ENCODE data around the gene TCF20. TPM values are rescaled to one million over a fixed set of nuclear protein-coding genes. Genes with fewer than 3 reads are reported as not detected.

The TCF20 gene
- total and polyA plus RNA-seq, 7 experiments from 2014 or later: 3.3 to 97.2 (median 71.9) TPM

DNA sequence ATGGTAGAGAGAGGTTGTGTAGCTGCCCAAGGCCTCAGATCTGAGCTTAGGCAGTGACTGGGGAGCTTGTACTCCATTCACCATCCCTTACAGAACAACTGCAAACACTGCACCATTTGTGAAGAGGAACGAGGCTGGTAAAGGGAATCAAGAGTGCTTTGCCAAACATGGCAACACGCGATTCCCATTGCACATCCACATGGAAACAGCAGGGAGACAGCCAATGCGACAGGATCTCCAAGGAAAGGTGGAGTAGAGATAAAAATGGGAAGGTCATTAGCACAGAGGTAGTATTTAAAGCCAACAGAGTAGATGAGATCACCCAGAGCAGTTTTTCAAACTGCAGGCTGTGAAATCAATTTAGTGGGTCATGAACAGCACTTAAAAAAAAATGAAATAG lies 42.0 kb downstream of the TCF20 start:
- Mint-ChIP-seq H3K4me3 (peak overlapping the region in 2 of 10 donors; percentile 33 to 50), H3K27ac (peak overlapping the region in 2 of 9 donors; percentile 8 to 53), H3K36me3 (peaks cover 0 to 5% (median 0%) of the 10 kb centered on the region in 5 donors), H3K9me3 (no peaks in the 10 kb centered on the region), H3K4me1 (peaks cover 29 to 79% (median 61%) of the 10 kb centered on the region in 7 donors), H3K27me3 (no peaks in the 10 kb centered on the region)
- Histone ChIP-seq H3K4me1 (ENCODE audit: control insufficient read depth in 2 of 2, insufficient read depth in 2 of 2, low read length in 2 of 2) (peaks cover 0 to 7% of the 10 kb centered on the region in 2 donors), H3K4me3 (ENCODE audit: low read length) (no peak overlapping the region), H3K27me3 (ENCODE audit: control insufficient read depth in 2 of 2, insufficient read depth in 2 of 2, low read length in 2 of 2) (no peaks in the 10 kb centered on the region), H3K9me3 (ENCODE audit: control insufficient read depth in 2 of 3, low read length in 3 of 3) (no peaks in the 10 kb centered on the region), H3K36me3 (ENCODE audit: control insufficient read depth in 2 of 3, insufficient read depth in 3 of 3, low read length in 3 of 3) (no peaks in the 10 kb centered on the region), H3K27ac (ENCODE audit: low read depth, low read length) (no peak overlapping the region)
- intact Hi-C loops (cut with micrococcal nuclease): no loop called here
- ChIA-PET CTCF (no interaction called here), POLR2A (interaction anchor here (0.7 kb wide), 1 partner anchor 354 kb away, joined by 3 read pairs; no protein-coding TSS in a partner anchor)
- ATAC-seq: no peak
- DNase-seq: no peak

GRCh38 chr22:42227435-42227834 lies 43.0 kb downstream of the TCF20 start:
- H3K27ac ChIP-seq (ENCODE audit: low read depth, low read length): no peak overlapping the region
- CTCF ChIA-PET: no interaction called here
- no peaks in the 10 kb centered on the region for H3K9me3 Mint-ChIP-seq
- POLR2A ChIA-PET: no interaction called here
- peak overlapping the region in 3 of 9 donors; percentile 1 to 46 (median 14) for H3K27ac Mint-ChIP-seq
- peak overlapping the region in 3 of 10 donors; percentile 4 to 50 (median 47) for H3K4me3 Mint-ChIP-seq
- peaks cover 0 to 7% of the 10 kb centered on the region in 2 donors for H3K4me1 ChIP-seq (ENCODE audit: control insufficient read depth in 2 of 2, insufficient read depth in 2 of 2, low read length in 2 of 2)
- H3K36me3 Mint-ChIP-seq: peaks cover 0 to 10% (median 0%) of the 10 kb centered on the region in 5 donors
- H3K4me1 Mint-ChIP-seq: peaks cover 36 to 82% (median 65%) of the 10 kb centered on the region in 7 donors
- no peak overlapping the region for H3K4me3 ChIP-seq (ENCODE audit: low read length)
- no peaks in the 10 kb centered on the region for H3K9me3 ChIP-seq (ENCODE audit: control insufficient read depth in 2 of 3, low read length in 3 of 3)
- no peaks in the 10 kb centered on the region for H3K27me3 ChIP-seq (ENCODE audit: control insufficient read depth in 2 of 2, insufficient read depth in 2 of 2, low read length in 2 of 2)
- H3K36me3 ChIP-seq (ENCODE audit: control insufficient read depth in 2 of 3, insufficient read depth in 3 of 3, low read length in 3 of 3): no peaks in the 10 kb centered on the region
- ATAC-seq (no peak), DNase-seq (no peak)
- no peaks in the 10 kb centered on the region for H3K27me3 Mint-ChIP-seq
- intact Hi-C loops (cut with micrococcal nuclease): no loop called here

- no peak overlapping the region for H3K4me3 ChIP-seq (ENCODE audit: low read length)
- H3K9me3 ChIP-seq (ENCODE audit: control insufficient read depth in 2 of 3, low read length in 3 of 3): no peaks in the 10 kb centered on the region
- no peaks in the 10 kb centered on the region for H3K36me3 ChIP-seq (ENCODE audit: control insufficient read depth in 2 of 3, insufficient read depth in 3 of 3, low read length in 3 of 3)
- ATAC-seq (no peak), DNase-seq (no peak)
- Mint-ChIP-seq H3K4me1 (peaks cover 42 to 88% (median 72%) of the 10 kb centered on the region in 7 donors), H3K36me3 (peaks cover 0 to 9% (median 0%) of the 10 kb centered on the region in 5 donors), H3K27ac (peak overlapping the region in 1 of 9 donors; percentile 25), H3K4me3 (no peak overlapping the region), H3K27me3 (no peaks in the 10 kb centered on the region), H3K9me3 (no peaks in the 10 kb centered on the region)
- POLR2A ChIA-PET: no interaction called here
- no peaks in the 10 kb centered on the region for H3K27me3 ChIP-seq (ENCODE audit: control insufficient read depth in 2 of 2, insufficient read depth in 2 of 2, low read length in 2 of 2)
- no peak overlapping the region for H3K27ac ChIP-seq (ENCODE audit: low read depth, low read length)
- intact Hi-C loops (cut with micrococcal nuclease): no loop called here
- H3K4me1 ChIP-seq (ENCODE audit: control insufficient read depth in 2 of 2, insufficient read depth in 2 of 2, low read length in 2 of 2): peaks cover 1 to 8% of the 10 kb centered on the region in 2 donors
- CTCF ChIA-PET: no interaction called here
Observed at GRCh38 chr22:42225841-42226240, 44.6 kb downstream of the TCF20 start.

DNA sequence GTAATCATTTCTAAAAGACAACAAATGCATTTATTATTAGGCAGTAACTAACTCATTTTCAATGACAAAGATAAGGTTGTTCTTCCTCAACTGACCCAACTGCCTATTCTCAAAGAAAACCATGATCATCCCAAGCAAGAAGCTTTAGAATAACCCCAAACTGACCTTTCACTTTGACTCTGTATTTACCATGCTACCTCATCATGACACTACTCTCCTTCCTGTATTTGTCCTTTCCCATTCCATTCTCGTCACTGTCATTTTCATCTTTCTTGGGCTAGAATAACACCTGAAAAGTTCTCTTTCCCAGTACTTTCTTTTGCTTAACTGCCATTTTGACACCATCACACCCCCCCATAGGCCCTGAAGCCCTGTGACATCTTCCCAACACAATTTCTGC lies 48.3 kb downstream of the TCF20 start:
- Mint-ChIP-seq H3K9me3 (no peaks in the 10 kb centered on the region), H3K27ac (peak overlapping the region in 3 of 9 donors; percentile 13 to 76 (median 25)), H3K4me3 (peak overlapping the region in 2 of 10 donors; percentile 1 to 56), H3K4me1 (peaks cover 41 to 90% (median 70%) of the 10 kb centered on the region in 7 donors), H3K27me3 (no peaks in the 10 kb centered on the region), H3K36me3 (peaks cover 0 to 9% (median 0%) of the 10 kb centered on the region in 5 donors)
- Histone ChIP-seq H3K27me3 (ENCODE audit: control insufficient read depth in 2 of 2, insufficient read depth in 2 of 2, low read length in 2 of 2) (no peaks in the 10 kb centered on the region), H3K4me3 (ENCODE audit: low read length) (no peak overlapping the region), H3K4me1 (ENCODE audit: control insufficient read depth in 2 of 2, insufficient read depth in 2 of 2, low read length in 2 of 2) (peaks cover 16 to 21% of the 10 kb centered on the region in 2 donors), H3K36me3 (ENCODE audit: control insufficient read depth in 2 of 3, insufficient read depth in 3 of 3, low read length in 3 of 3) (no peaks in the 10 kb centered on the region), H3K27ac (ENCODE audit: low read depth, low read length) (no peak overlapping the region), H3K9me3 (ENCODE audit: control insufficient read depth in 2 of 3, low read length in 3 of 3) (no peaks in the 10 kb centered on the region)
- ChIA-PET CTCF (no interaction called here), POLR2A (interaction anchor here (0.5 to 0.6 kb wide), 2 partner anchors 16 to 30 kb away, joined by 3 read pairs; no protein-coding TSS in a partner anchor)
- DNase-seq (no peak), ATAC-seq (no peak)
- intact Hi-C loops (cut with micrococcal nuclease): no loop called here

Other genes starting within 250 kb of the TCF20 start
- gene NAGA, start 199.8 kb downstream of the TCF20 start, total RNA-seq: 10 to 100 TPM in 2 of 5 experiments, 1 to 10 TPM in 3; 7.6 to 38.8 (median 9.4) TPM
- gene NAGA, start 199.8 kb downstream of the TCF20 start, polyA plus RNA-seq: 10 to 100 TPM; 12.5 to 12.9 TPM
- gene PHETA2, start 196.4 kb downstream of the TCF20 start, total RNA-seq: 1 to 10 TPM in 3 of 5 experiments, under 1 TPM in 2; 0.82 to 3.9 (median 1.2) TPM
- gene PHETA2, start 196.4 kb downstream of the TCF20 start, polyA plus RNA-seq: 1 to 10 TPM; 1.2 to 1.5 TPM
- 100 to 1,000 TPM in 1 of 5 experiments, 10 to 100 TPM in 4; 40.4 to 105 (median 98.8) TPM for gene SMDT1, start 191.0 kb downstream of the TCF20 start, total RNA-seq
- gene SMDT1, start 191.0 kb downstream of the TCF20 start, polyA plus RNA-seq: 100 to 1,000 TPM; 117 to 157 TPM
- gene NDUFA6, start 179.9 kb downstream of the TCF20 start, total RNA-seq: 10 to 100 TPM; 35.0 to 66.4 (median 40.6) TPM
- gene NDUFA6, start 179.9 kb downstream of the TCF20 start, polyA plus RNA-seq: 100 to 1,000 TPM in 1 of 2 donors, 10 to 100 TPM in 1; 96.9 to 123 TPM
- gene CYP2D6, start 139.8 kb downstream of the TCF20 start, total RNA-seq: 10 to 100 TPM in 4 of 5 experiments, 1 to 10 TPM in 1; 5.6 to 13.3 (median 11.2) TPM
- gene CYP2D6, start 139.8 kb downstream of the TCF20 start, polyA plus RNA-seq: under 1 TPM in 1 of 2 donors, not detected in 1; 0.11 TPM
- gene NFAM1, start 161.8 kb upstream of the TCF20 start, total RNA-seq: 10 to 100 TPM in 1 of 5 experiments, 1 to 10 TPM in 1, under 1 TPM in 3; 0.51 to 40.3 (median 0.77) TPM
- under 1 TPM; 0.03 to 0.06 TPM for gene NFAM1, start 161.8 kb upstream of the TCF20 start, polyA plus RNA-seq
- 100 to 1,000 TPM in 2 of 5 experiments, 10 to 100 TPM in 3; 43.2 to 125 (median 70.8) TPM for gene RRP7A, start 249.1 kb upstream of the TCF20 start, total RNA-seq
- gene RRP7A, start 249.1 kb upstream of the TCF20 start, polyA plus RNA-seq: 10 to 100 TPM; 39.3 to 46.2 TPM